CD14-positive monocyte (primary cell): ENCODE measurements around the gene SLC12A6. TPM values are rescaled to one million over a fixed set of nuclear protein-coding genes. Genes with fewer than 3 reads are reported as not detected.

ENCODE experiments used
- DNase-seq, 3 donors: peaks; one replicate each; pipeline ENCODE4 v3.0.0-alpha.2; 2011 to 2022
- H2AFZ ChIP-seq: 2 replicates; pipeline ENCODE4 v1.6.0; 2012; ENCODE audit warnings: mild to moderate bottlenecking, low read depth, low read length, inconsistent platforms; ENCODE audit not compliant: insufficient read depth, poor library complexity, severe bottlenecking
- H3K27ac ChIP-seq, 2 donors: 1 replicate in 1 of 2; 2 replicates in 1 of 2; pipeline ENCODE4 v1.5.1; 2012 to 2013; ENCODE audit warnings: low read length in 2 of 2, control low read depth in 1 of 2, inconsistent platforms in 1 of 2, low read depth in 1 of 2, mild to moderate bottlenecking in 1 of 2
- H3K27me3 ChIP-seq, 2 donors: one replicate each; pipeline versions ENCODE4 v1.6.0 to v1.6.1; 2011 to 2013; ENCODE audit warnings: low read length in 2 of 2; ENCODE audit not compliant: control insufficient read depth in 2 of 2, insufficient read depth in 2 of 2
- H3K36me3 ChIP-seq, 2 donors: replicated peaks in 1 of 2; 1 replicate in 1 of 2; 2 replicates in 1 of 2; pipeline versions ENCODE4 v1.5.1 to v1.6.1; 2012 to 2013; ENCODE audit warnings: low read length in 2 of 2, control low read depth in 1 of 2, inconsistent platforms in 1 of 2, mild to moderate bottlenecking in 1 of 2; ENCODE audit not compliant: insufficient read depth in 2 of 2, control insufficient read depth in 1 of 2
- H3K4me1 ChIP-seq, 2 donors: 1 replicate in 1 of 2; 2 replicates in 1 of 2; pipeline versions ENCODE4 v1.5.1 to v1.6.1; 2012 to 2013; ENCODE audit warnings: low read length in 2 of 2, control low read depth in 1 of 2, inconsistent platforms in 1 of 2, mild to moderate bottlenecking in 1 of 2, moderate library complexity in 1 of 2; ENCODE audit not compliant: insufficient read depth in 2 of 2, control insufficient read depth in 1 of 2
- H3K4me2 ChIP-seq: replicated peaks from 2 replicates; pipeline ENCODE3; 2012; ENCODE audit warnings: low read length, moderate library complexity, mild to moderate bottlenecking; ENCODE audit not compliant: poor library complexity, severe bottlenecking; ENCODE audit errors: extremely low read depth
- H3K4me3 ChIP-seq, 3 experiments: fragments of 200-600 bp in 1 of 3; sonication (generic) in 1 of 3; replicated peaks in 1 of 3; 1 replicate in 2 of 3; 2 replicates in 1 of 3; pipeline ENCODE4 v1.5.1; 2011 to 2013; ENCODE audit warnings: low read length in 3 of 3, mild to moderate bottlenecking in 3 of 3, control low read depth in 2 of 3, low read depth in 2 of 3, inconsistent platforms in 1 of 3, moderate library complexity in 1 of 3
- H3K79me2 ChIP-seq: 2 replicates; pipeline ENCODE4 v1.6.0; 2012; ENCODE audit warnings: mild to moderate bottlenecking, control low read depth, inconsistent platforms, low read length, moderate library complexity; ENCODE audit not compliant: insufficient read depth
- H3K9ac ChIP-seq: 2 replicates; pipeline ENCODE4 v1.6.0; 2017; ENCODE audit warnings: low read length, mild to moderate bottlenecking; ENCODE audit not compliant: insufficient read depth, poor library complexity, severe bottlenecking
- H3K9me3 ChIP-seq, 2 donors: replicated peaks in 1 of 2; 1 replicate in 1 of 2; 2 replicates in 1 of 2; pipeline versions ENCODE4 v1.5.1 to v1.6.1; 2012 to 2013; ENCODE audit warnings: low read length in 2 of 2, control low read depth in 1 of 2; ENCODE audit not compliant: control insufficient read depth in 1 of 2, insufficient read depth in 1 of 2
- H4K20me1 ChIP-seq: 2 replicates; pipeline ENCODE4 v1.6.0; 2012; ENCODE audit warnings: mild to moderate bottlenecking, low read length, control low read depth, moderate library complexity; ENCODE audit not compliant: insufficient read depth
- H3K27ac Mint-ChIP-seq, 7 donors: one replicate each; pipeline ENCODE4 v1.8.0; 2020; ENCODE audit warnings: mild to moderate bottlenecking in 7 of 7, mixed read lengths in 7 of 7, moderate library complexity in 6 of 7, inconsistent platforms in 2 of 7
- H3K27me3 Mint-ChIP-seq, 3 donors: one replicate each; pipeline ENCODE4 v1.8.0; 2021 to 2022; ENCODE audit warnings: low read depth in 3 of 3, mild to moderate bottlenecking in 3 of 3, mixed read lengths in 3 of 3, moderate library complexity in 3 of 3, inconsistent platforms in 1 of 3
- H3K36me3 Mint-ChIP-seq, 2 donors: one replicate each; pipeline ENCODE4 v1.8.0; 2020; ENCODE audit warnings: mixed read lengths in 2 of 2, inconsistent platforms in 1 of 2, mild to moderate bottlenecking in 1 of 2
- H3K4me1 Mint-ChIP-seq: one replicate; pipeline ENCODE4 v1.8.0; 2020; ENCODE audit warnings: mild to moderate bottlenecking, mixed read lengths
- H3K4me3 Mint-ChIP-seq, 2 donors: one replicate each; pipeline ENCODE4 v1.8.0; 2020; ENCODE audit warnings: mild to moderate bottlenecking in 2 of 2, mixed read lengths in 2 of 2, moderate library complexity in 1 of 2
- H3K9me3 Mint-ChIP-seq, 7 donors: one replicate each; pipeline ENCODE4 v1.8.0; 2020 to 2022; ENCODE audit warnings: mixed read lengths in 7 of 7, mild to moderate bottlenecking in 6 of 7, moderate library complexity in 6 of 7, inconsistent platforms in 2 of 7
- WGBS: methylation state at CpG from one replicate; pipeline ENCODE4 v1.1.5; 2013; ENCODE audit warnings: missing lambda C conversion rate; ENCODE audit not compliant: insufficient coverage; 5-methylcytosine and 5-hydroxymethylcytosine counted together
- intact Hi-C, 2 donors: fragments of 100-400 bp; cut with micrococcal nuclease; formaldehyde crosslinking; loops; one replicate each; pipeline versions ENCODE4 v1.15.0 to v1.15.1; 2023
- polyA plus RNA-seq, 3 donors: library from polyadenylated mRNA; depleted of rRNA in 1 of 3; unstranded in 2 of 3; stranded (reverse) in 1 of 3; fragments of 300-500 nt in 2 of 3; fragments of >200 nt in 1 of 3; fragmentation: Illumina TruSeq in 2 of 3; gene quantifications; 1 replicate in 2 of 3; 2 replicates in 1 of 3; pipeline ENCODE4 v1.2.3, GENCODE V29; 2012 to 2021
- TF ChIP-seq, protein P1 (sequence below): fragments of 200-600 bp; IDR thresholded peaks from one replicate; pipeline ENCODE4 v1.8.0; 2022; ENCODE audit warnings: antibody characterized with exemption, mild to moderate bottlenecking

The SLC12A6 gene
- polyA plus RNA-seq, 3 donors, result 5.4 to 80.0 (median 8.0) TPM

DNA sequence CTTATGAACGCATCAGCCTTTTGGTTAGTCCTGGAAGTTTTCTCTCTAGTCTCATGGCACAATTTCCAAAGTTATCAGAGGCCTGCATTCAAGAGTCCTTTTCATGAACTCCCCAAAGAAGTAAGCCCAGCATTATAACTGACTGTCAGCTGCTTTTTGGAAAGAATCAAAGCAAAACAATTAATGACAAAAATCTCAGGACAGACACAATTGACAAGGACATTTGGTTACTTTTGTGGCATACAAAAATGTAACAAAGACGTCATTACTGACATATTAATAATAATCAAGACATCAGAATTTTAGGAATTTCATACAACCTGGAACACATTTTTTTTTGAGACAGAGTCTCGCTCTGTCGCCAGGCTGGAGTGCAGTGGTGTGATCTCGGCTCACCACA is 148.9 kb downstream of the SLC12A6 start:
- no peak overlapping the region for H3K4me2 ChIP-seq
- H3K27ac ChIP-seq, result no peak overlapping the region
- Mint-ChIP-seq H3K4me3 (no peak overlapping the region), H3K9me3 (peaks cover 0 to 12% (median 4%) of the 10 kb centered on the region in 7 donors), H3K36me3 (peaks cover 6 to 20% of the 10 kb centered on the region in 2 donors), H3K27ac (peak overlapping the region in 4 of 7 donors; percentile 29 to 68 (median 36)), H3K27me3 (no peaks in the 10 kb centered on the region), H3K4me1 (peaks cover 25% of the 10 kb centered on the region)
- no peak overlapping the region for H3K9ac ChIP-seq
- no peaks in the 10 kb centered on the region for H3K36me3 ChIP-seq
- no peaks in the 10 kb centered on the region for H3K27me3 ChIP-seq
- H4K20me1 ChIP-seq, result peaks cover 4% of the 10 kb centered on the region
- TF ChIP-seq, protein P1, sequence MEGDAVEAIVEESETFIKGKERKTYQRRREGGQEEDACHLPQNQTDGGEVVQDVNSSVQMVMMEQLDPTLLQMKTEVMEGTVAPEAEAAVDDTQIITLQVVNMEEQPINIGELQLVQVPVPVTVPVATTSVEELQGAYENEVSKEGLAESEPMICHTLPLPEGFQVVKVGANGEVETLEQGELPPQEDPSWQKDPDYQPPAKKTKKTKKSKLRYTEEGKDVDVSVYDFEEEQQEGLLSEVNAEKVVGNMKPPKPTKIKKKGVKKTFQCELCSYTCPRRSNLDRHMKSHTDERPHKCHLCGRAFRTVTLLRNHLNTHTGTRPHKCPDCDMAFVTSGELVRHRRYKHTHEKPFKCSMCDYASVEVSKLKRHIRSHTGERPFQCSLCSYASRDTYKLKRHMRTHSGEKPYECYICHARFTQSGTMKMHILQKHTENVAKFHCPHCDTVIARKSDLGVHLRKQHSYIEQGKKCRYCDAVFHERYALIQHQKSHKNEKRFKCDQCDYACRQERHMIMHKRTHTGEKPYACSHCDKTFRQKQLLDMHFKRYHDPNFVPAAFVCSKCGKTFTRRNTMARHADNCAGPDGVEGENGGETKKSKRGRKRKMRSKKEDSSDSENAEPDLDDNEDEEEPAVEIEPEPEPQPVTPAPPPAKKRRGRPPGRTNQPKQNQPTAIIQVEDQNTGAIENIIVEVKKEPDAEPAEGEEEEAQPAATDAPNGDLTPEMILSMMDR, result no peak
- H2AFZ ChIP-seq, result no peak overlapping the region
- H3K4me1 ChIP-seq, result peaks cover 10 to 11% of the 10 kb centered on the region in 2 donors
- no peak for DNase-seq
- intact Hi-C loops, result no loop called here
- 93% methylated on average over 2 of the region's 5 CpGs for WGBS
- no peak overlapping the region for H3K4me3 ChIP-seq
- H3K79me2 ChIP-seq, result peaks cover 84% of the 10 kb centered on the region
- peaks cover 0 to 11% of the 10 kb centered on the region in 2 donors for H3K9me3 ChIP-seq

DNA sequence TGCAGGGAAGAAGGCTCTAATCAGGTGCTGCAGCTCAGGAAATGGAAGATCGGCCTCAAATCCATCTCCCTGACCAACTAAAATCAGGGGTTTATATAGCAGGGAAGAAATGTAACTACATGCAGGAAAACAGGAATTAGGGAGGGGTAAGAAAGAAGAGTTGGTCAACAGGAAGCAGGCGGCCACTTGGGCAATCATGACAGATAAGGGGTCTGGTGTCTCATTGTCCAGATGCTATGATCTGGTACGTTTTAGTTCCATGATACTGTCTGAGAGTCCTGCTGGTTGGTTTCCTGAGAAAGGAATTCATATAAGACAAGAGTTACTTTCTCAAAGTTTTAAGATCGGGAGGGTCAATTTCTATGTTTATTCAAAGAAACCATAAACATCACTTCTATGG is 151.9 kb downstream of the SLC12A6 start:
- no peak overlapping the region for H3K4me3 ChIP-seq
- H2AFZ ChIP-seq, result no peak overlapping the region
- no peaks in the 10 kb centered on the region for H3K27me3 Mint-ChIP-seq
- H3K9me3 Mint-ChIP-seq, result peaks cover 0 to 10% (median 4%) of the 10 kb centered on the region in 7 donors
- H3K4me3 Mint-ChIP-seq, result peak overlapping the region in 1 of 2 donors; percentile 31
- peak overlapping the region in 1 of 2 donors; percentile 28 for H3K27ac ChIP-seq
- peaks cover 6 to 25% of the 10 kb centered on the region in 2 donors for H3K36me3 Mint-ChIP-seq
- H3K9me3 ChIP-seq, result peaks cover 0 to 11% of the 10 kb centered on the region in 2 donors
- H3K4me1 Mint-ChIP-seq, result peaks cover 31% of the 10 kb centered on the region
- H3K27me3 ChIP-seq, result no peaks in the 10 kb centered on the region
- WGBS, result 22% methylated on average over 1 of the region's 4 CpGs
- H3K4me2 ChIP-seq, result no peak overlapping the region
- no peak overlapping the region for H3K9ac ChIP-seq
- H4K20me1 ChIP-seq, result peaks cover 9% of the 10 kb centered on the region
- intact Hi-C loops, result no loop called here
- no peak for DNase-seq
- peak overlapping the region in 6 of 7 donors; percentile 1 to 68 (median 32) for H3K27ac Mint-ChIP-seq
- peaks cover 10 to 16% of the 10 kb centered on the region in 2 donors for H3K4me1 ChIP-seq
- peaks cover 76% of the 10 kb centered on the region for H3K79me2 ChIP-seq
- TF ChIP-seq, protein P1, result no peak
- no peaks in the 10 kb centered on the region for H3K36me3 ChIP-seq
